OCI-LY3 (cell line): Measurements from ENCODE around the gene NCMAP.

Experiments
- H2AFZ ChIP-seq: fragments of 200-600, 300-600 bp; shearing (Covaris generic); 2 replicates; pipeline ENCODE4 v1.6.0; 2014; ENCODE audit warnings: antibody characterized with exemption, low read depth, low read length
- H3K27ac ChIP-seq: fragments of 200-600, 300-600 bp; sonication (generic); 2 replicates; pipeline ENCODE4 v1.5.1; 2014; ENCODE audit warnings: mild to moderate bottlenecking, low read length, moderate library complexity, mixed read lengths
- H3K27me3 ChIP-seq: fragments of 200-600, 300-600 bp; sonication (generic); 2 replicates; pipeline ENCODE4 v1.6.1; 2014; ENCODE audit warnings: low read depth, low read length, mixed read lengths
- H3K36me3 ChIP-seq: fragments of 200-600, 300-600 bp; sonication (generic); replicated peaks from 2 replicates; pipeline ENCODE3; 2014; ENCODE audit warnings: low read depth, low read length, mixed read lengths
- H3K4me1 ChIP-seq: fragments of 300-600, 200-600 bp; sonication (generic); 2 replicates; pipeline ENCODE4 v1.6.1; 2014; ENCODE audit warnings: low read length, mixed read lengths
- H3K4me2 ChIP-seq: fragments of 200-600, 300-600 bp; sonication (generic); 2 replicates; pipeline ENCODE4 v1.6.1; 2014; ENCODE audit warnings: low read length, mixed read lengths
- H3K4me3 ChIP-seq: fragments of 300-600, 200-600 bp; sonication (generic); 2 replicates; pipeline ENCODE4 v1.5.1; 2014; ENCODE audit warnings: antibody characterized with exemption, mild to moderate bottlenecking, low read length, moderate library complexity
- H3K79me2 ChIP-seq: fragments of 300-600, 200-600 bp; shearing (Covaris generic); 2 replicates; pipeline ENCODE4 v1.6.1; 2014; ENCODE audit warnings: mild to moderate bottlenecking, low read length, mixed read lengths
- H3K9ac ChIP-seq: fragments of 300-600, 200-600 bp; shearing (Covaris generic); 2 replicates; pipeline ENCODE4 v1.6.0; 2014; ENCODE audit warnings: mild to moderate bottlenecking, low read length, moderate library complexity
- H3K9me3 ChIP-seq: fragments of 200-600, 300-600 bp; shearing (Covaris generic); 2 replicates; pipeline ENCODE4 v1.6.1; 2014; ENCODE audit warnings: low read length, mixed read lengths; ENCODE audit not compliant: insufficient read depth
- H4K20me1 ChIP-seq: fragments of 200-600, 300-600 bp; sonication (generic); 2 replicates; pipeline ENCODE4 v1.6.1; 2016; ENCODE audit warnings: low read length, mixed read lengths; ENCODE audit not compliant: insufficient read depth
- CTCF ChIP-seq: fragments of 200-600, 300-600 bp; sonication (generic); IDR thresholded peaks from 2 replicates; pipeline ENCODE4 v1.5.1; 2014; ENCODE audit warnings: antibody characterized with exemption, low read length, low read depth
- EZH2phosphoT487 ChIP-seq: fragments of 200-600 bp; shearing (Covaris generic); IDR thresholded peaks from 2 replicates; pipeline ENCODE4 v1.6.1; 2018; ENCODE audit warnings: antibody characterized with exemption, mixed run types, low read depth

Gene NCMAP

GRCh38 chr1:24557711-24558131 lies 1.8 kb downstream of the NCMAP start:
- Histone ChIP-seq H3K4me2 (peak overlapping the region; percentile 50), H2AFZ (no peak overlapping the region), H3K4me3 (no peak overlapping the region), H3K4me1 (peaks cover 17% of the 10 kb centered on the region), H3K27me3 (peaks cover 7% of the 10 kb centered on the region; the same call in 1 of the 2 replicates), H4K20me1 (no peaks in the 10 kb centered on the region), H3K9ac (no peak overlapping the region), H3K9me3 (no peaks in the 10 kb centered on the region), H3K79me2 (no peaks in the 10 kb centered on the region), H3K27ac (no peak overlapping the region), H3K36me3 (no peaks in the 10 kb centered on the region)
- TF ChIP-seq EZH2phosphoT487 (no peak), CTCF (no peak)

GRCh38 chr1:24558455-24558854 lies 2.6 kb downstream of the NCMAP start:
- H3K4me2 ChIP-seq = peak overlapping the region; percentile 50; the same call in 1 of the 2 replicates
- H3K4me1 ChIP-seq = peaks cover 17% of the 10 kb centered on the region
- no peaks in the 10 kb centered on the region for H3K36me3 ChIP-seq
- no peak overlapping the region for H3K4me3 ChIP-seq
- H4K20me1 ChIP-seq = no peaks in the 10 kb centered on the region
- no peak overlapping the region for H2AFZ ChIP-seq
- H3K79me2 ChIP-seq = no peaks in the 10 kb centered on the region
- H3K27me3 ChIP-seq = peaks cover 7% of the 10 kb centered on the region; the same call in 1 of the 2 replicates
- TF ChIP-seq EZH2phosphoT487 (no peak), CTCF (no peak)
- H3K9me3 ChIP-seq = no peaks in the 10 kb centered on the region
- H3K27ac ChIP-seq = no peak overlapping the region
- no peak overlapping the region for H3K9ac ChIP-seq

GRCh38 chr1:24558902-24559791 lies 3.3 kb downstream of the NCMAP start:
- H3K9me3 ChIP-seq = no peaks in the 10 kb centered on the region
- peaks cover 7% of the 10 kb centered on the region; the same call in 1 of the 2 replicates for H3K27me3 ChIP-seq
- no peak overlapping the region for H3K4me3 ChIP-seq
- no peak overlapping the region for H3K9ac ChIP-seq
- H3K4me1 ChIP-seq = peaks cover 17% of the 10 kb centered on the region
- no peak for TF ChIP-seq CTCF
- no peak for TF ChIP-seq EZH2phosphoT487
- no peaks in the 10 kb centered on the region for H3K36me3 ChIP-seq
- no peaks in the 10 kb centered on the region for H3K79me2 ChIP-seq
- H3K27ac ChIP-seq = no peak overlapping the region
- no peak overlapping the region for H3K4me2 ChIP-seq
- H2AFZ ChIP-seq = no peak overlapping the region
- no peaks in the 10 kb centered on the region for H4K20me1 ChIP-seq

GRCh38 chr1:24560361-24560760 lies 4.5 kb downstream of the NCMAP start:
- H3K79me2 ChIP-seq = no peaks in the 10 kb centered on the region
- H3K27ac ChIP-seq = no peak overlapping the region
- H3K4me2 ChIP-seq = no peak overlapping the region
- no peak overlapping the region for H2AFZ ChIP-seq
- no peaks in the 10 kb centered on the region for H4K20me1 ChIP-seq
- TF ChIP-seq CTCF = no peak
- TF ChIP-seq EZH2phosphoT487 = no peak
- H3K36me3 ChIP-seq = no peaks in the 10 kb centered on the region
- H3K4me1 ChIP-seq = peaks cover 17% of the 10 kb centered on the region
- no peak overlapping the region for H3K4me3 ChIP-seq
- no peak overlapping the region for H3K9ac ChIP-seq
- H3K27me3 ChIP-seq = peaks cover 4% of the 10 kb centered on the region; the same call in 1 of the 2 replicates
- no peaks in the 10 kb centered on the region for H3K9me3 ChIP-seq
